Activated CD4-positive, alpha-beta T cell treated with anti-CD3 and anti-CD28 coated beads, Interleukin-2, amount 10 ng/mL, durations not matched to agents 24 days and 14 days (primary cell): Measurements from ENCODE around the gene PRKCA. TPM values are rescaled to one million over a fixed set of nuclear protein-coding genes. Genes with fewer than 3 reads are reported as not detected.

Source experiments
- DNase-seq: peaks from one replicate; pipeline ENCODE4 v3.0.0; 2022
- H3K27ac Mint-ChIP-seq: one replicate; pipeline ENCODE4 v1.8.0; 2022; ENCODE audit warnings: mild to moderate bottlenecking, mixed read lengths
- H3K27me3 Mint-ChIP-seq: one replicate; pipeline ENCODE4 v1.8.0; 2022; ENCODE audit warnings: mixed read lengths
- H3K36me3 Mint-ChIP-seq: one replicate; pipeline ENCODE4 v1.8.0; 2022; ENCODE audit warnings: low read depth, mild to moderate bottlenecking, mixed read lengths
- H3K4me1 Mint-ChIP-seq: one replicate; pipeline ENCODE4 v1.8.0; 2021; ENCODE audit warnings: mixed read lengths
- H3K4me3 Mint-ChIP-seq: one replicate; pipeline ENCODE4 v1.8.0; 2022; ENCODE audit warnings: mild to moderate bottlenecking, moderate library complexity, mixed read lengths
- H3K9me3 Mint-ChIP-seq: one replicate; pipeline ENCODE4 v1.8.0; 2021; ENCODE audit warnings: mixed read lengths
- intact Hi-C: fragments of 100-400 bp; cut with micrococcal nuclease; formaldehyde crosslinking; loops from one replicate; pipeline ENCODE4 v1.15.1; 2023
- total RNA-seq: library from RNA; stranded (reverse); gene quantifications from 2 replicates; pipeline ENCODE4 v1.2.3, GENCODE V29; 2022

PRKCA gene
- total RNA-seq, 1 donor from 2014 or later, result 164 TPM

GRCh38 chr17:66492080-66492479 is 189.7 kb downstream of the PRKCA start:
- DNase-seq, result no peak
- intact Hi-C loops, result no loop called here
- Mint-ChIP-seq H3K4me3 (no peak overlapping the region), H3K27me3 (no peaks in the 10 kb centered on the region), H3K27ac (peak overlapping the region; percentile 48), H3K9me3 (peaks cover 4% of the 10 kb centered on the region), H3K36me3 (peaks cover 31% of the 10 kb centered on the region), H3K4me1 (peaks cover 52% of the 10 kb centered on the region)

DNA sequence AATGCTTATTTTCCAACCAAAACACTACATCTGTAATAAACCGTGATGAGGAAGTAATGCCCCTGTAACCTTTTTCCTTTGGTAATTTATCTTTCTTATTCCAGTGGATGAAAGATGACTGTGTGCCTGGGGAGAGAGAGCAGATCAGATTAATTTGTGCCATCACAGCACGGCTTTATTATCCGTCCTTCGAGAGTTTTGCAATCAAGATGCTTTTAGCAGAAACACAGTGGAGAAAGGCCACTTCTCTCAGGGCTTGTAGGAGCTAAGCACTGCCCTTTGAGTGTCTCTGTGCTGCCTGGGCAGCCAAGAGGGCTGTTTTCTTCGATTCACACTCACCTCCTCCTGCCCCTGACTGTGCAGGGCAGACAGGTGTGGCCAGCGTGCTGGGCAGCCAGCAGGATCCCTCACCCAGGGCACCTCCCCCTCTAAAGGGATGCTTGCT is 190.2 kb downstream of the PRKCA start:
- no peaks in the 10 kb centered on the region for H3K27me3 Mint-ChIP-seq

DNA sequence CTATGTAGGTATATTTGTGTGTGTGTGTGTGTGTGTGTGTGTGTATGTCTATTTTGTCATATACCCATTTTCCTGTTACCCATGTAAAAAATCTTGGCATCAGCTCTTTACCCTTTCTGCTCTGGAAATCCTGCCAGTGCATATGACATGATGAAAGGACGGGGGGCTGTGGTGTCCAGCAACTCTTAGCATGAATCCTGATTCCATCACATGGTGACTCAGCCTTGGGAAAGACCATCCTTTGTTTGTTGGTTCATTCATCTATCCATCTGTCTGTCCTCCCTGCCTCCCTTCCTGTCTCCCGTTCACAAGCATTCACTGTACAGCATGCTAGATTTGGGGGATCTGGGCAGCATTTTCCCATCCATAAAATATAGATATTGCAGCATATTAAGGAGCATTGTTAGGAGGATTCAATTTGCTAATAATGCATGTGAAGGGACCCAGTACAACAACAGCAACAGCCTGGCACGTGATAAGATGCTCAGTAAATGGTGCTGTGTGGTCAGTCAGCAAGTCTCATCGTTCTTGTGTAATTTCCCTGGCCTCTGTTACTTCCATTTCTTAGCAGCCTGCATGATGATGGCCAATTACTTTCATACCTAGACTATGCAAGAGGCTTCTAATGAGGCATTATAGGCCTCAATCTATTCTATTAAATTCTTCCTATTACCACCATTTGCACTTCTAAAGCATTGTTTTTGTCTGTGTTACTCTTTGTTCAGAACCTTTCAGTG is 191.0 kb downstream of the PRKCA start:
- no peak for DNase-seq
- Mint-ChIP-seq H3K27ac (peak overlapping the region; percentile 62), H3K27me3 (no peaks in the 10 kb centered on the region), H3K36me3 (peaks cover 39% of the 10 kb centered on the region), H3K4me3 (peak overlapping the region; percentile 2), H3K9me3 (peaks cover 4% of the 10 kb centered on the region), H3K4me1 (peaks cover 46% of the 10 kb centered on the region)
- intact Hi-C loops, result loop anchor here (1.0 to 2.0 kb wide), 2 partner anchors 15 to 26 kb away; no protein-coding TSS in a partner anchor

More for the DNA sequence above, 190.2 kb downstream of the PRKCA start:
- Mint-ChIP-seq H3K9me3 (peaks cover 4% of the 10 kb centered on the region), H3K27ac (peak overlapping the region; percentile 48), H3K4me3 (no peak overlapping the region), H3K4me1 (peaks cover 48% of the 10 kb centered on the region), H3K36me3 (peaks cover 32% of the 10 kb centered on the region)
- intact Hi-C loops, result no loop called here
- DNase-seq, result no peak

DNA sequence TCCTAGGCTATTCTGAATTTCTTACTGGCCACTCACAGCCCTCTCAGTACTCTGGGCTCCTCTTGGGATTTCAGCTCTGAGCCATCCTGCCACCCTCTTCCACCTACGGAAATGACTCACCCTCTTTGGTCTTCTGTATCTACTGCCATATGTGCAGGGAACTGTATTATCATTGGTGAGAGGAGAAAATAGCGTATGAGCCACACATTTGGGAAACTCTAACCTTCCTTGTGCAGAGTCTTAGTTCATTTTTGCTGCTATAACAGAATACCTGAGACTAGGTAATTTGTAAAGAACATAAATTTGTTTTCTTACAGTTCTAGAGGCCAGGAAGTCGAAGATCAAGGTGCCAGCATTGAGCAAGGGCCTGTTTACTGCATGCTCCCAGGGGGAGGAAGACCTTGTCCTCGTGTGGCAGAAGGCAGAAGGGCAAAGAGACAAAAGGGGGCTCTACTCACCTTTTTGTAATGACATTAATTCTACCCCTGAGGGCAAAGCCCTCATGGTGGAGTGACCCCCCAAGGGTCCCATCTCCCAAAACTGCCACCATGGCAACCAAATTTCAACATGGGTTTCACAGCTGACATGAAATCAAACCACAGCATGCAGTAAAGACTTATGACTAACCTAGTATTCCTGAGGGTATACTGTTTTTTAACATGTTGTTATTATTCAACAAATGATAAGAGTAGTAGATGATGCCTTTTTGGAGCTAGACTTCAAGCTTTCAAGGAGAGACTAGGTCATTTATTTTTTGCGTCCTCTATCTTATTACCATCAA is 191.8 kb downstream of the PRKCA start:
- Mint-ChIP-seq H3K27ac (peak overlapping the region; percentile 62), H3K27me3 (no peaks in the 10 kb centered on the region), H3K4me1 (peaks cover 45% of the 10 kb centered on the region), H3K9me3 (peaks cover 4% of the 10 kb centered on the region), H3K4me3 (peak overlapping the region; percentile 2), H3K36me3 (peaks cover 45% of the 10 kb centered on the region)
- intact Hi-C loops, result loop anchor here (1.0 to 2.0 kb wide), 2 partner anchors 15 to 27 kb away; no protein-coding TSS in a partner anchor
- peak; percentile 64 for DNase-seq

DNA sequence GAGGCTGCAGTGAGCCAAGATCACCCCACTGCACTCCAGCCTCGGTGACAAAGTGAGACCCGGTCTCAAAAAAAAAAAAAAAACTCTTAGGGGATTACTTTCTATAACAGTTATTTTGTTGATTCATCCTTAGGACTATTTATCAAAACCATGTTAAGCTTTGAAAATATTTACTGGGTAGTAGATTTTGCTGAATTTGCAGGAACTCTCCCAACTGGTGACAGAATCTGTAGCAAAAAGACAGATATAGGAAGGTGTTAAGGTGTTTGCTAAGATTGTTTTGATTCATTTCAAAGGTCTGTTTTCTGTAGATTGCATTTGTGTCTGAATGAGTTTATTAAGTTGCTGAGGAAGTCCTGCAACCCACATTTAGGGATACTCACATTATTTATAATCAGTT is 192.6 kb downstream of the PRKCA start:
- Mint-ChIP-seq H3K4me3 (no peak overlapping the region), H3K9me3 (peaks cover 4% of the 10 kb centered on the region), H3K36me3 (peaks cover 43% of the 10 kb centered on the region), H3K27me3 (no peaks in the 10 kb centered on the region), H3K4me1 (peaks cover 50% of the 10 kb centered on the region), H3K27ac (peak overlapping the region; percentile 9)
- DNase-seq, result no peak
- intact Hi-C loops, result loop anchor here (2.0 kb wide), 1 partner anchor 14 kb away; no protein-coding TSS in a partner anchor

GRCh38 chr17:66496306-66496705 is 193.9 kb downstream of the PRKCA start:
- Mint-ChIP-seq H3K27me3 (no peaks in the 10 kb centered on the region), H3K27ac (no peak overlapping the region), H3K9me3 (peaks cover 2% of the 10 kb centered on the region), H3K36me3 (peaks cover 36% of the 10 kb centered on the region), H3K4me1 (peaks cover 45% of the 10 kb centered on the region), H3K4me3 (no peak overlapping the region)
- intact Hi-C loops, result no loop called here
- no peak for DNase-seq

GRCh38 chr17:66498580-66498979 is 196.2 kb downstream of the PRKCA start:
- DNase-seq, result no peak
- intact Hi-C loops, result no loop called here
- Mint-ChIP-seq H3K9me3 (no peaks in the 10 kb centered on the region), H3K4me1 (peaks cover 26% of the 10 kb centered on the region), H3K36me3 (peaks cover 30% of the 10 kb centered on the region), H3K4me3 (no peak overlapping the region), H3K27me3 (no peaks in the 10 kb centered on the region), H3K27ac (no peak overlapping the region)

DNA sequence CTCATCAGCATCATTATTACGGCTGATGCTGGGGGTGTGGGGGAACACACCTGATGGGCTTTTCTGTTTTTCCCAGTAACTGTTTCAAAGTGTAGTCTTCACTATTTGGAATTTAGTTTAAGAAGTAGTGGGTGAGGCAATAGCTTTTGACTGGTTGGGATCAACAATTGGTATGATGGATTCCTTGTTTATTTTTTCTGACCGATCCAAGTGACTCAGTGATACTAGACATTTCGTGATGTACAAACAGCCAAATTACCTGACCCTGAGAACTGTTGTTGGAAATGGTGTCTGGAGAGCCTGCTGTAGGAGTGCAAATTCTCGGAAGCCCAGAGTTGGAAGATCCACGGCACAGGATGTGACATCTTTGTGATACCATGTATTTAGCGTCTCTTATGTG is 204.2 kb downstream of the PRKCA start:
- peak overlapping the region; percentile 96 for H3K27ac Mint-ChIP-seq
- peak overlapping the region; percentile 3 for H3K4me3 Mint-ChIP-seq
- peaks cover 25% of the 10 kb centered on the region for H3K36me3 Mint-ChIP-seq
- H3K4me1 Mint-ChIP-seq, result peaks cover 54% of the 10 kb centered on the region
- intact Hi-C loops, result no loop called here
- peaks cover 5% of the 10 kb centered on the region for H3K9me3 Mint-ChIP-seq
- no peaks in the 10 kb centered on the region for H3K27me3 Mint-ChIP-seq
- no peak for DNase-seq

DNA sequence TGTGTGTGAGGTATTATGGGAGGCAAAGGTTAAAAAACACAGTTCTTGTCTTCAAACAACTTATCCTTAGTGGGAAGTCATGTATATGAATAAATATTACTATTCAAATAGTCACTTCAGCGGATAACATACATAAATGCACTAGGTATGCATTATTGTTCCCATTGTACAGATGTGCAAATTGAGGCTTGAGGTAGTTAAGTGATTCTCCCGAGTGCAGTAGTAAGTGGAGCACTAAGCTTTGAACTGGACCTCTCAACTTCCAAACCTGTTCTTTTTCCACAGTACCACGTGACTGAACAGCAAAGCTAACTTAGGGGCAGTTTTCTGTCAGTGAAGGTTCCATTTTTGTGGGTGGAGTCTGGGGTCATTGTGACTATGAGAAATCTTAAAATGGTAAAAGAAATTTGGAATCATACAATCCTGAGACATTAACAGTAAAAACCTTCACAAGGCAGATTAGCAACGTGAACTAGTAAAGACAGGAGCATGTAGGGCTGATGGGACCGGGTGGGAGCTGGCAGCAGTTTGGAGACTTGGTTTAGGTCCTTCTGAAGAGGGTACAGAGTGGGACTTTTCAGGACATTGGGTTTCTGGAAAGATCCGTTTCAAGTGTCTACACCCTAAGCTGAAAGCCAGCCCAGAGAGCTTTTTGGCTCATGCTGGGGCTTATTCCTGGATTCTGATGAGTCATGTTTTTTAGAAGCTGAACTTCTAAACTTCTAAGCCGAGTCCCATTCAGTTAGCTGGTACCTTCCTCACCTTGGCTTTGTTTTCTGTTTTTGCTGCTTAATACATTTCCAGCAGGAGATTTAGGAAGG is 204.9 kb downstream of the PRKCA start:
- H3K4me1 Mint-ChIP-seq, result peaks cover 58% of the 10 kb centered on the region
- H3K27me3 Mint-ChIP-seq, result no peaks in the 10 kb centered on the region
- peak; percentile 67 for DNase-seq
- peak overlapping the region; percentile 71 for H3K4me3 Mint-ChIP-seq
- H3K27ac Mint-ChIP-seq, result peak overlapping the region; percentile 96
- intact Hi-C loops, result no loop called here
- H3K36me3 Mint-ChIP-seq, result peaks cover 25% of the 10 kb centered on the region
- H3K9me3 Mint-ChIP-seq, result peaks cover 5% of the 10 kb centered on the region

DNA sequence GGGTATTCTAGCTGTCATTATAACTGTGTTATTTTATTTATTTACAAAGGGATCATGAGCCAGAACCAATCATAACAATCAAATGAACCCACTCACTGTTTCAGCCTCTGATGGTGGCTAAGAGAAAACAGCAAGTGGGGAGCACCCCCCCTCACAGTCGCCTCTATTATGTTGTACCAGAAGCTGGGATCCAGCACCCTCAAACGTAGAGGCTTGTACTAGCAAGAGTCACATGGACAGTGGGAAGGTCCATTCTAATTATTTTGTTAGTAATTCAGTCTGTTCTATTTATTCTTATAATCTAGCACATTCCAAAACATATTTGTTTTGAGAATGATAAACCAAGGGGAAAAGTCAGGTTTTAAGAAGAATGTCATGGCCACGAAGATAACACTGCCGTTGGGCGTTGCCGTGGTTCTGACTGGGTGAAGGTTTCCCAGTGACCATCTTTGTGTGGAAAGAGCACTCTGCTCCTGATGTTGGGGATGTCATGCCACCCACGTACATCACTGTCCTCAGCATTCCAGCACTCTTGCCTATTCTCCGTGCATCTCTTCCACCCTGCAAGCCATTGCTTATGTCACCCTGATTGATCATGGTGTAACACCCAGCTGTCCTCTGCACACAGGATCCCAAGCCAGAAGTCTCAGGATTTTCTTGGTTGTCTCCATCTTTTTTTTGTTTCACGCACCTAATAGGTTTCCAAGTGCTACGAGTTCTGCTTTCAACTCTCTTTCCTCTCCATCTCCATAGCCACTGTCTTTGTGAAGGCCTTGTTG is 205.8 kb downstream of the PRKCA start:
- intact Hi-C loops, result loop anchor here (2.0 kb wide), 1 partner anchor 13 kb away; no protein-coding TSS in a partner anchor
- Mint-ChIP-seq H3K9me3 (peaks cover 5% of the 10 kb centered on the region), H3K27me3 (no peaks in the 10 kb centered on the region), H3K36me3 (peaks cover 28% of the 10 kb centered on the region), H3K4me1 (peaks cover 62% of the 10 kb centered on the region), H3K4me3 (peak overlapping the region; percentile 71), H3K27ac (peak overlapping the region; percentile 96)
- no peak for DNase-seq

GRCh38 chr17:66508896-66509844 is 206.8 kb downstream of the PRKCA start:
- Mint-ChIP-seq H3K27ac (peak overlapping the region; percentile 96), H3K4me3 (peak overlapping the region; percentile 62), H3K9me3 (peaks cover 5% of the 10 kb centered on the region), H3K27me3 (no peaks in the 10 kb centered on the region), H3K36me3 (peaks cover 33% of the 10 kb centered on the region), H3K4me1 (peaks cover 68% of the 10 kb centered on the region)
- intact Hi-C loops, result loop anchor here (1.0 to 2.0 kb wide), 4 partner anchors 9 to 42 kb away; no protein-coding TSS in a partner anchor
- peak; percentile 78 for DNase-seq

- Mint-ChIP-seq H3K4me1 (peaks cover 70% of the 10 kb centered on the region), H3K27ac (peak overlapping the region; percentile 96), H3K4me3 (peak overlapping the region; percentile 62), H3K36me3 (peaks cover 40% of the 10 kb centered on the region), H3K9me3 (peaks cover 5% of the 10 kb centered on the region), H3K27me3 (no peaks in the 10 kb centered on the region)
- intact Hi-C loops, result loop anchor here (1.0 to 5.0 kb wide), 9 partner anchors 8 to 203 kb away; no protein-coding TSS in a partner anchor
- peak; percentile 64 for DNase-seq
Observed at GRCh38 chr17:66509926-66510325, 207.5 kb downstream of the PRKCA start.
